Measurements from ENCODE around the gene RIPPLY2.
"Not testable (repeated sequence)": the region's sequence is repeated elsewhere in the genome, so short reads cannot be mapped to it uniquely, and the experiment has no call there.

The RIPPLY2 gene, protein sequence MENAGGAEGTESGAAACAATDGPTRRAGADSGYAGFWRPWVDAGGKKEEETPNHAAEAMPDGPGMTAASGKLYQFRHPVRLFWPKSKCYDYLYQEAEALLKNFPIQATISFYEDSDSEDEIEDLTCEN

GRCh38 chr6:83853178-83854000, at the start of gene RIPPLY2:
Gene RIPPLY2, plus strand, starts transcription at chr6:83853360. Its CDS starts 57 bp downstream, at chr6:83853417.
- TF ChIP-seq Cebpa-rat (IDR thresholded peaks at IDR 0.05): no peak
- Histone ChIP-seq H3K27me3 (no peaks in the 10 kb centered on the region), H3K9me3 (replicated peaks in 1 of 11) (no peaks in the 10 kb centered on the region), H3K36me3 (no peaks in the 10 kb centered on the region), H4K20me1 (no peaks in the 10 kb centered on the region), H3K27ac (no peak within 1 kb of the TSS), H3K9ac (no peak within 1 kb of the TSS), H3K4me3 (no peak within 1 kb of the TSS), H3K4me2 (no peak within 1 kb of the TSS), H3K4me1 (no peaks in the 10 kb centered on the region)

GRCh38 chr6:83803492-83803891, 49.7 kb upstream of the RIPPLY2 start:
- H3K27ac ChIP-seq; H3K4me3 ChIP-seq; H3K9me3 ChIP-seq (replicated peaks in 1 of 11); H3K4me2 ChIP-seq; H3K36me3 ChIP-seq; H3K9ac ChIP-seq; H3K27me3 ChIP-seq; H4K20me1 ChIP-seq; H3K4me1 ChIP-seq: not testable (repeated sequence)

DNA sequence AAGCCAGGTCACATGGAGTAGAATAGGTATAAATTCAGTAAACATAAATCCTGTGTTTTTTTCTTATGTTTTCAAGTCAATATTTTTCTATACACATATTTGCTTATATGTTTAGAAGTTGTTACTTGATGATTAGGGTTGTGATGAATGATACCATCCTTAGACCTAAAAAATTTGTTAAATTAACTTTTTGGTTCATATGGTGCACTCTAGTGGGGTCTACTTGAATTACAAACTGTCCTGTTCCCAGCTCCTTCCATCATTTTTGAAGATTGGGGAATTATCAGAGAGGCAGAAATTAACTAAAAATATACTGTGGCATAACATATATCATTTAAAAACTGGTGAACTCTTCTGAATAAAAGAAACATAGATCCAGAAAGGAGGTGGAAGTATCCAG, 48.3 kb upstream of the RIPPLY2 start:
- TF ChIP-seq Cebpa-rat (IDR thresholded peaks at IDR 0.05): no peak
- H3K9me3 ChIP-seq (replicated peaks in 1 of 11): no peaks in the 10 kb centered on the region
- H3K36me3 ChIP-seq: no peaks in the 10 kb centered on the region
- no peaks in the 10 kb centered on the region for H3K27me3 ChIP-seq
- no peaks in the 10 kb centered on the region for H4K20me1 ChIP-seq
- no peak overlapping the region for H3K27ac ChIP-seq
- H3K4me1 ChIP-seq: no peaks in the 10 kb centered on the region
- H3K4me2 ChIP-seq: no peak overlapping the region
- H3K4me3 ChIP-seq: no peak overlapping the region
- H3K9ac ChIP-seq: no peak overlapping the region

- no peaks in the 10 kb centered on the region for H3K4me1 ChIP-seq
- H3K36me3 ChIP-seq: no peaks in the 10 kb centered on the region
- no peak for TF ChIP-seq Cebpa-rat (IDR thresholded peaks at IDR 0.05)
- H3K27ac ChIP-seq: no peak overlapping the region
- H3K4me2 ChIP-seq: no peak overlapping the region
- H3K9ac ChIP-seq: no peak overlapping the region
- H3K4me3 ChIP-seq: no peak overlapping the region
- no peaks in the 10 kb centered on the region for H3K9me3 ChIP-seq (replicated peaks in 1 of 11)
- H4K20me1 ChIP-seq: no peaks in the 10 kb centered on the region
- no peaks in the 10 kb centered on the region for H3K27me3 ChIP-seq
These were observed 45.2 kb upstream of the RIPPLY2 start for GRCh38 chr6:83808005-83808404.

DNA sequence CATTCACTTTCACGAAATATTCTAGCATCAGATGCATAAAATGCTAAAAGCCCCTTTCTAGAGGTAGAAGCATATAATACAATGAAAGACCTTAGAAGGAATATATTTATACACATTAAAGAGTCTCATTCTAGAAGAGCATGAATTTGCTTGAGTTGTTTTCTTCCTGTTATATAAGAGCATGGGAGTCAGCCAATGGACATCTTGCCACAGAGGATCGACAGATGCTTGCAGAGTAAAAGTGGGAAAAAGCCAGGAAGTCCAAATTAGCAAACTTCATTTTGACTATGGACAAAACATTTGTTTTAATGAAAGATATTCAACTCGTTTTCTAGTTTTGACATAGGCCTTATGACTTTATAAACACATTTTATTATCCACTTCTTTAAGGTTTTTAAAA, 44.2 kb upstream of the RIPPLY2 start:
- no peaks in the 10 kb centered on the region for H3K4me1 ChIP-seq
- TF ChIP-seq Cebpa-rat (IDR thresholded peaks at IDR 0.05): no peak
- no peaks in the 10 kb centered on the region for H3K27me3 ChIP-seq
- no peak overlapping the region for H3K27ac ChIP-seq
- no peak overlapping the region for H3K4me2 ChIP-seq
- no peak overlapping the region for H3K4me3 ChIP-seq
- no peaks in the 10 kb centered on the region for H3K9me3 ChIP-seq (replicated peaks in 1 of 11)
- no peak overlapping the region for H3K9ac ChIP-seq
- H4K20me1 ChIP-seq: no peaks in the 10 kb centered on the region
- H3K36me3 ChIP-seq: no peaks in the 10 kb centered on the region

DNA sequence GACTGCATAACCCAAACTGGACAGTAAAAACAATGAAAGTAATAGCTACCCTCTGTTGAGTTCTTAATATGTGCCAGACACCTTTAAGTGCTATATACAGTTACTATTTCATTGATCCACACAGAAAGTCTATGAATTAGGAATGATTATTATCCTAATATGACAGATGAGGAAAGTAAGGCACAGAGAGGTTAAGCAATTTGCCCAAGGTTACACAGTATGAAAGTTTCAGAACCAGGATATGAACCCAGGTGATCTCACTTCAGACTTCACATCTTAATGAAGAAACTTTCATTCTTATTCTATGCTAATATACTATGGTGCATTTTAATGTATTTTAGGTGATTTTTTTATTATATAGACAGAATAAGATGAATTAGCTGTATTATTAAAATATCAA, 40.6 kb upstream of the RIPPLY2 start:
- no peak overlapping the region for H3K4me2 ChIP-seq
- no peaks in the 10 kb centered on the region for H3K27me3 ChIP-seq
- H3K9me3 ChIP-seq (replicated peaks in 1 of 11): no peaks in the 10 kb centered on the region
- H3K27ac ChIP-seq: no peak overlapping the region
- H3K9ac ChIP-seq: no peak overlapping the region
- no peaks in the 10 kb centered on the region for H3K36me3 ChIP-seq
- no peak for TF ChIP-seq Cebpa-rat (IDR thresholded peaks at IDR 0.05)
- no peaks in the 10 kb centered on the region for H3K4me1 ChIP-seq
- no peaks in the 10 kb centered on the region for H4K20me1 ChIP-seq
- H3K4me3 ChIP-seq: no peak overlapping the region

GRCh38 chr6:83815631-83816272, 37.4 kb upstream of the RIPPLY2 start:
- no peak for TF ChIP-seq Cebpa-rat (IDR thresholded peaks at IDR 0.05)
- H3K4me2 ChIP-seq: no peak overlapping the region
- no peaks in the 10 kb centered on the region for H4K20me1 ChIP-seq
- no peak overlapping the region for H3K9ac ChIP-seq
- no peaks in the 10 kb centered on the region for H3K27me3 ChIP-seq
- H3K4me3 ChIP-seq: no peak overlapping the region
- H3K4me1 ChIP-seq: no peaks in the 10 kb centered on the region
- no peaks in the 10 kb centered on the region for H3K9me3 ChIP-seq (replicated peaks in 1 of 11)
- H3K27ac ChIP-seq: no peak overlapping the region
- no peaks in the 10 kb centered on the region for H3K36me3 ChIP-seq

GRCh38 chr6:83822629-83823169, 30.5 kb upstream of the RIPPLY2 start:
- Histone ChIP-seq H3K36me3 (no peaks in the 10 kb centered on the region), H3K9ac (no peak overlapping the region), H3K4me2 (no peak overlapping the region), H3K4me1 (no peaks in the 10 kb centered on the region), H3K27me3 (no peaks in the 10 kb centered on the region), H4K20me1 (no peaks in the 10 kb centered on the region), H3K27ac (no peak overlapping the region), H3K9me3 (replicated peaks in 1 of 11) (no peaks in the 10 kb centered on the region), H3K4me3 (no peak overlapping the region)
- TF ChIP-seq Cebpa-rat (IDR thresholded peaks at IDR 0.05): no peak

GRCh38 chr6:83824388-83824801, 28.8 kb upstream of the RIPPLY2 start:
- Histone ChIP-seq H3K4me1 (no peaks in the 10 kb centered on the region), H3K4me3 (no peak overlapping the region), H3K9ac (no peak overlapping the region), H3K36me3 (no peaks in the 10 kb centered on the region), H3K4me2 (no peak overlapping the region), H3K27ac (no peak overlapping the region), H3K9me3 (replicated peaks in 1 of 11) (no peaks in the 10 kb centered on the region), H4K20me1 (no peaks in the 10 kb centered on the region), H3K27me3 (no peaks in the 10 kb centered on the region)
- TF ChIP-seq Cebpa-rat (IDR thresholded peaks at IDR 0.05): no peak

DNA sequence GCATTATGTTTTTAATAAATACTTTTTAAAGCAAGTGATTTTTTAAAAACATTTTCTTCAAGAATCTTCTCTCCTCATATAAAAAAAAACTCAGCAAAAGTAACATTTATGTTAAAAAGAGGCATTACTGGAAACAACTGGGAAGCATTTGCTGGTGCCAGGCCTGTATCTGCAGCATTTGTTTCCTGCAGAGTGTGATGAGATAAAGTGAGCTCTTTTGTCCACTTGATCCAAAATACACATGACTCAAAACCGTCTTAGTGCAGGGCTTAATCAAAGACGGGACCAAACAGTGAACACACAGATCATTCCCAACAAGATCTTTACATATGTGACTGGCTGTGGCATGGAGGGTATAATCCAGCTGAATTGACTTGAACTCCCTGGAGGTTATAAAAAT, 28.3 kb upstream of the RIPPLY2 start:
- H4K20me1 ChIP-seq: no peaks in the 10 kb centered on the region
- no peaks in the 10 kb centered on the region for H3K9me3 ChIP-seq (replicated peaks in 1 of 11)
- no peak overlapping the region for H3K4me3 ChIP-seq
- no peaks in the 10 kb centered on the region for H3K27me3 ChIP-seq
- no peaks in the 10 kb centered on the region for H3K4me1 ChIP-seq
- no peak overlapping the region for H3K4me2 ChIP-seq
- no peaks in the 10 kb centered on the region for H3K36me3 ChIP-seq
- H3K9ac ChIP-seq: no peak overlapping the region
- no peak for TF ChIP-seq Cebpa-rat (IDR thresholded peaks at IDR 0.05)
- no peak overlapping the region for H3K27ac ChIP-seq

Measured in BLaER1 treated with 17β-estradiol and CSF1 and Interleukin-3, amounts not matched to agents 10 nM and 100 nM (cell line).